ENCODE measurements around the gene ZIK1. TPM values are rescaled to one million over a fixed set of nuclear protein-coding genes. Genes with fewer than 3 reads are reported as not detected.
A peak's percentile ranks its signal among the peaks of the same experiment; 100 is the strongest.

ZIK1 gene
- total and polyA plus RNA-seq, 7 donors = 0.23 to 10.5 (median 4.8) TPM

DNA sequence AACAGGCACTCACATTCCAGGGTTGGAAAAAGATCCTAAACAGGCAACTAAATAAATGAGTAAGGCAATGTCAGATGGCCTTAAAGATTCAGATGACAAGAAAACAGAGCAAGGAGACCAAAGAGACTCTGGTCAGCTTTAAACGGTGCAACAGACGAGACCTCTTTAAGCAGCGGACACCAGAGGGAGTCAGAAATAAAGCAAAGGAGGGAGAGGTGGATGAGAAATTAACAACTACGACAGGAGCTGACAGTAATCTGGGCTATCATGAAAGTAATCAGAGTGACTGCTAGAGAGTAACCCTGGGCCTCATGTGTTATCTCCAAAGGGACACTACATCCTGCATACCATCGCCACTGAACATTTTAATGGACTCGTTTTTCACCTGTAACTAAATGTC, 25.4 kb upstream of the ZIK1 start:
- H3K4me1 ChIP-seq = peaks cover 0 to 20% (median 16%) of the 10 kb centered on the region in 4 donors
- TF ChIP-seq POLR2AphosphoS5 (IDR thresholded peaks at IDR 0.05) = no peak
- TF ChIP-seq, protein P1, sequence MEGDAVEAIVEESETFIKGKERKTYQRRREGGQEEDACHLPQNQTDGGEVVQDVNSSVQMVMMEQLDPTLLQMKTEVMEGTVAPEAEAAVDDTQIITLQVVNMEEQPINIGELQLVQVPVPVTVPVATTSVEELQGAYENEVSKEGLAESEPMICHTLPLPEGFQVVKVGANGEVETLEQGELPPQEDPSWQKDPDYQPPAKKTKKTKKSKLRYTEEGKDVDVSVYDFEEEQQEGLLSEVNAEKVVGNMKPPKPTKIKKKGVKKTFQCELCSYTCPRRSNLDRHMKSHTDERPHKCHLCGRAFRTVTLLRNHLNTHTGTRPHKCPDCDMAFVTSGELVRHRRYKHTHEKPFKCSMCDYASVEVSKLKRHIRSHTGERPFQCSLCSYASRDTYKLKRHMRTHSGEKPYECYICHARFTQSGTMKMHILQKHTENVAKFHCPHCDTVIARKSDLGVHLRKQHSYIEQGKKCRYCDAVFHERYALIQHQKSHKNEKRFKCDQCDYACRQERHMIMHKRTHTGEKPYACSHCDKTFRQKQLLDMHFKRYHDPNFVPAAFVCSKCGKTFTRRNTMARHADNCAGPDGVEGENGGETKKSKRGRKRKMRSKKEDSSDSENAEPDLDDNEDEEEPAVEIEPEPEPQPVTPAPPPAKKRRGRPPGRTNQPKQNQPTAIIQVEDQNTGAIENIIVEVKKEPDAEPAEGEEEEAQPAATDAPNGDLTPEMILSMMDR (IDR thresholded peaks at IDR 0.05) = no peak
- no peak for TF ChIP-seq POLR2A (IDR thresholded peaks at IDR 0.05)
- no peak for TF ChIP-seq EP300 (IDR thresholded peaks at IDR 0.05)
- peaks cover 13 to 31% (median 28%) of the 10 kb centered on the region in 4 donors for H3K36me3 ChIP-seq
- H3K27ac ChIP-seq = no peak overlapping the region
- no peaks in the 10 kb centered on the region for H3K27me3 ChIP-seq
- H3K4me3 ChIP-seq = peak overlapping the region in 3 of 4 donors; percentile 84 to 92 (median 92)
- no peak for DNase-seq
- WGBS, 2 donors = 47 to 67% methylated on average over 6 of the region's 6 CpGs
- peaks cover 0 to 18% (median 7%) of the 10 kb centered on the region in 4 donors for H3K9me3 ChIP-seq
- intact Hi-C loops (cut with DNase I) = no loop called here

DNA sequence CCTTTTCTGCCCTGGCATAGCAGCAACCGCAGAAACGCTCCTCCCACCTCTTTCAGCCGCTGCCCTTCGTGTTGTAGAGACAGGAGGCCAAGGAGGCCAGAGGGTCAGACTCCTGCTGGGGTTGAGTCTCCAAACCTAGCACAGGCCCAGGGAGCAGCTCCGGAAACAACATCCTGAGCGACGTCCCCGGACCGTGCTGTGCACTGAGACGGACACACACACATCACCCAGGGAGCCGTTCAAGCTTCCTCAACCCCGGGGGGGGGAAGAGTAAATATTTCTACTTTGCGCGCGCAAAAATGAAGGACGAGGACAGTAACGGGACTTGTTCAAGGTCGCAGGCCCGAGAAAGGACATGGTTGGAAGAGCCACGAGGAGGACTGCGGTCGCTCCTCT, 24.9 kb upstream of the ZIK1 start:
- intact Hi-C loops (cut with DNase I) = loop anchor here (1.0 kb wide), 1 partner anchor 40 kb away; the partner anchor contains the start of gene ZNF530
- Histone ChIP-seq H3K9me3 (peaks cover 0 to 18% (median 5%) of the 10 kb centered on the region in 4 donors), H3K36me3 (peaks cover 13 to 26% (median 24%) of the 10 kb centered on the region in 4 donors), H3K4me1 (peaks cover 0 to 20% (median 16%) of the 10 kb centered on the region in 4 donors), H3K4me3 (peak overlapping the region; percentile 59 to 92 (median 88)), H3K27ac (peak overlapping the region; percentile 68 to 78 (median 72)), H3K27me3 (no peaks in the 10 kb centered on the region)
- WGBS, 2 donors = 0 to 1% methylated on average over 22 of the region's 22 CpGs
- no peak for DNase-seq
- TF ChIP-seq POLR2AphosphoS5 (IDR thresholded peaks at IDR 0.05) (no peak), EP300 (IDR thresholded peaks at IDR 0.05) (no peak), POLR2A (IDR thresholded peaks at IDR 0.05) (no peak)
- TF ChIP-seq, protein P1 (IDR thresholded peaks at IDR 0.05) = no peak

GRCh38 chr19:57559404-57560025, 24.4 kb upstream of the ZIK1 start, which contains the start of gene ZNF550:
Gene ZNF550, minus strand, starts transcription at chr19:57559863. Its CDS starts 181 bp downstream, at chr19:57559682.
- Histone ChIP-seq H3K4me1 (peaks cover 0 to 20% (median 16%) of the 10 kb centered on the region in 4 donors), H3K27me3 (no peaks in the 10 kb centered on the region), H3K36me3 (peaks cover 10 to 21% (median 19%) of the 10 kb centered on the region in 4 donors), H3K27ac (peak within 1 kb of the TSS; percentile 68 to 78 (median 72)), H3K9me3 (peaks cover 0 to 18% (median 2%) of the 10 kb centered on the region in 4 donors), H3K4me3 (peak within 1 kb of the TSS; percentile 59 to 92 (median 88))
- peak; percentile 94 for DNase-seq
- TF ChIP-seq POLR2AphosphoS5 (IDR thresholded peaks at IDR 0.05) = peak; percentile 67 to 86 (median 81)
- TF ChIP-seq, protein P1 (IDR thresholded peaks at IDR 0.05) = no peak
- peak; percentile 34 to 35 for TF ChIP-seq POLR2A (IDR thresholded peaks at IDR 0.05)
- intact Hi-C loops (cut with DNase I) = loop anchor here (1.0 to 2.0 kb wide), 2 partner anchors 19 to 40 kb away; partner anchors contain the start of genes ZNF416 and ZNF530
- 0% methylated on average over 56 of the region's 56 CpGs for WGBS, 2 donors

DNA sequence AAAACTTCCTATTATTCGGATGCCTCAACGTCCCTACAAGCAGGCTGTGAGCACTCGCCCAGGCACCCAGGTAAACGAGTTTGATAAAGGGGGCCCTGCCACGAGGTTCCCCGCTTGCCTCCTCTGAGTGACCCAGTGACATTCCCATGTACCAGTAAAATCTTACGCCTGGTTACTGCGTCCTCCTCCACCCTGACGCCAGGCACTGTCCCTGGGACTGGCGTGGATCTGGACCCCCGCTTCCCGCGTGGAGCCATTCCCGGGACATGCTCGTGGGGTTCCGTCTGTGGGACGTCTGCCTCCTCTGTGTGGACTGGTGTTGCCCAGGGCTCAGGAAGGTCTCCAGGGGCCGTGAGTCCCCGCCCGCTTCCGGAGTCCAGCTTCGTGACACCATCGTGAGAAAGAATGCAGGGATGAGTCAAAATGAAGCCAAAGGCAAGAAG, 23.9 kb upstream of the ZIK1 start:
- intact Hi-C loops (cut with DNase I) = loop anchor here (2.0 kb wide), 1 partner anchor 19 kb away; the partner anchor contains the start of gene ZNF416
- DNase-seq = no peak
- peak overlapping the region; percentile 59 to 92 (median 88) for H3K4me3 ChIP-seq
- WGBS, 2 donors = 26 to 42% methylated on average over 23 of the region's 23 CpGs
- peaks cover 0 to 20% (median 16%) of the 10 kb centered on the region in 4 donors for H3K4me1 ChIP-seq
- peaks cover 0 to 15% (median 6%) of the 10 kb centered on the region in 4 donors for H3K9me3 ChIP-seq
- TF ChIP-seq EP300 (IDR thresholded peaks at IDR 0.05) (no peak), POLR2A (IDR thresholded peaks at IDR 0.05) (no peak), POLR2AphosphoS5 (IDR thresholded peaks at IDR 0.05) (no peak)
- TF ChIP-seq, protein P1 (IDR thresholded peaks at IDR 0.05) = no peak
- H3K27me3 ChIP-seq = no peaks in the 10 kb centered on the region
- H3K27ac ChIP-seq = peak overlapping the region; percentile 68 to 78 (median 72)
- peaks cover 5 to 15% (median 13%) of the 10 kb centered on the region in 4 donors for H3K36me3 ChIP-seq
